Breast epithelium (tissue), 4 donors: ENCODE measurements around the gene SLC35G3. TPM values are rescaled to one million over a fixed set of nuclear protein-coding genes. Genes with fewer than 3 reads are reported as not detected.

Experiments used
- DNase-seq, 2 donors: peaks; one replicate each; pipeline ENCODE4 v3.0.0-alpha.2; 2019; ENCODE audit warnings: low spot score in 2 of 2
- H3K27ac ChIP-seq, 2 donors: fragments of 200-600 bp; sonication (generic) in 1 of 2; one replicate each; pipeline ENCODE4 v1.5.1; 2016 to 2019; ENCODE audit warnings: mild to moderate bottlenecking in 1 of 2
- H3K27me3 ChIP-seq, 2 donors: fragments of 200-600 bp; sonication (generic) in 1 of 2; one replicate each; pipeline versions ENCODE4 v1.5.1 to v1.6.0; 2017 to 2019; ENCODE audit warnings: control low read depth in 1 of 2, mild to moderate bottlenecking in 1 of 2
- H3K36me3 ChIP-seq: fragments of 200-600 bp; one replicate; pipeline ENCODE4 v1.5.1; 2019
- H3K4me1 ChIP-seq, 2 donors: fragments of 200-600 bp; sonication (generic); one replicate each; pipeline ENCODE4 v1.5.1; 2016 to 2019; ENCODE audit warnings: control low read depth in 1 of 2
- H3K4me3 ChIP-seq, 3 donors: fragments of 200-600 bp; sonication (generic); 1 replicate in 2 of 3; 2 replicates in 1 of 3; pipeline ENCODE4 v1.5.1; 2016 to 2019; ENCODE audit warnings: mild to moderate bottlenecking in 3 of 3, moderate library complexity in 2 of 3
- H3K9me3 ChIP-seq, 2 donors: fragments of 200-600 bp; sonication (generic) in 1 of 2; one replicate each; pipeline ENCODE4 v1.5.1; 2016 to 2019; ENCODE audit warnings: control low read depth in 1 of 2
- POLR2A ChIP-seq: fragments of 450-650 bp; IDR thresholded peaks from one replicate; pipeline ENCODE4 v1.6.1; 2016; ENCODE audit warnings: antibody characterized with exemption, mild to moderate bottlenecking, moderate library complexity
- POLR2AphosphoS5 ChIP-seq, 3 donors: sonication (generic); formaldehyde crosslinking; IDR thresholded peaks; one replicate each; pipeline ENCODE4 v1.6.1; 2017; ENCODE audit warnings: antibody characterized with exemption in 3 of 3
- intact Hi-C: fragments of 100-400 bp; cut with DNase I; formaldehyde crosslinking; loops from one replicate; pipeline ENCODE4 v1.15.1; 2023; ENCODE audit warnings: low total_unique reads
- total RNA-seq, 3 donors: library from RNA; depleted of rRNA; stranded (reverse); fragments of >200 nt; gene quantifications; one replicate each; pipeline ENCODE4 v1.1.0, GENCODE V29; 2016
- TF ChIP-seq, protein P1 (sequence below), 3 donors: fragments of 450-650 bp; IDR thresholded peaks; one replicate each; pipeline ENCODE4 v1.5.1; 2016 to 2017; ENCODE audit warnings: antibody characterized with exemption in 3 of 3, mild to moderate bottlenecking in 3 of 3, moderate library complexity in 3 of 3

The SLC35G3 gene
- total RNA-seq, 3 donors from 2014 or later = not detected

DNA sequence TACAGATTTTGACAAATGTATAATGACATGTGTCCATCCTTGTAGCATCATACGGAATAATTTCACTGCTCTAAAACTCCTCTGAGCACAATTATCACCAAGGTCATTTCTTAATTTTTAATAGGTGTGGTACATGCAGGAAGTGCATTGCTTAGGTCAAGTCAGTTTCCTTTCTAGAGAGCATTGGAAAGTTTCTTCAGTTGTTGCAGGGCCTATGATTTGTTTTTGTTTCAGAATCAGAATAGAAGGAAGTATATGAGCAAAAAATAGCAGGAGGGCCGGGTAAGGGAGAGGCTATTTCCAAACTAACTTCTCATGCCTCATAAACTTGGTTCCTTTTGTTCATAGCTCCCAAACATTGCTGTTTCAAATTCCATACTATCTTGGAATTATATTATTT lies 24.7 kb upstream of the SLC35G3 start:
- H3K4me1 ChIP-seq = no peaks in the 10 kb centered on the region
- H3K27me3 ChIP-seq = no peaks in the 10 kb centered on the region
- DNase-seq = no peak
- H3K4me3 ChIP-seq = no peak overlapping the region
- TF ChIP-seq, protein P1, sequence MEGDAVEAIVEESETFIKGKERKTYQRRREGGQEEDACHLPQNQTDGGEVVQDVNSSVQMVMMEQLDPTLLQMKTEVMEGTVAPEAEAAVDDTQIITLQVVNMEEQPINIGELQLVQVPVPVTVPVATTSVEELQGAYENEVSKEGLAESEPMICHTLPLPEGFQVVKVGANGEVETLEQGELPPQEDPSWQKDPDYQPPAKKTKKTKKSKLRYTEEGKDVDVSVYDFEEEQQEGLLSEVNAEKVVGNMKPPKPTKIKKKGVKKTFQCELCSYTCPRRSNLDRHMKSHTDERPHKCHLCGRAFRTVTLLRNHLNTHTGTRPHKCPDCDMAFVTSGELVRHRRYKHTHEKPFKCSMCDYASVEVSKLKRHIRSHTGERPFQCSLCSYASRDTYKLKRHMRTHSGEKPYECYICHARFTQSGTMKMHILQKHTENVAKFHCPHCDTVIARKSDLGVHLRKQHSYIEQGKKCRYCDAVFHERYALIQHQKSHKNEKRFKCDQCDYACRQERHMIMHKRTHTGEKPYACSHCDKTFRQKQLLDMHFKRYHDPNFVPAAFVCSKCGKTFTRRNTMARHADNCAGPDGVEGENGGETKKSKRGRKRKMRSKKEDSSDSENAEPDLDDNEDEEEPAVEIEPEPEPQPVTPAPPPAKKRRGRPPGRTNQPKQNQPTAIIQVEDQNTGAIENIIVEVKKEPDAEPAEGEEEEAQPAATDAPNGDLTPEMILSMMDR (IDR thresholded peaks at IDR 0.05) = no peak
- TF ChIP-seq POLR2AphosphoS5 (IDR thresholded peaks at IDR 0.05) = no peak
- TF ChIP-seq POLR2A = no peak
- H3K36me3 ChIP-seq = no peaks in the 10 kb centered on the region
- intact Hi-C loops = no loop called here
- H3K9me3 ChIP-seq = peaks cover 0 to 3% of the 10 kb centered on the region in 2 donors
- H3K27ac ChIP-seq = peak overlapping the region in 1 of 2 donors; percentile 25

DNA sequence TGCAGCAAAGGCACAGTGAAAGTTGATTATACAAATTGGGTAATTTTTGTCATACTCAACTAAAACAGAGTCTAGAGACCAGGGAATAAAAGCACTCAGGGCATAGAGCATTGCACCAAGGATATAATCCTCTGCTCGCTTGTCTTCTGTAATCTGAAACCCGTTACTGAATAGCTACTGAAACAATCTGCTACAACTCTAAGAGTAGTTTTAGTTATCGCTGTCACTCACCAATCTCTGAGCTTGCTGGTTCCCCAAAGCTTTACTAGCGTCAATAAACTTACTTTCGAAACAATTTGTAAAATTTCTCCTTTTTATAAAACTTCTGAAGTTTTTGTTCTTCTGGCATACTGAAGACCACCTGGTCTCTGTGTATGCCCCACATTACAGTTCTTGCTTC lies 22.9 kb upstream of the SLC35G3 start:
- no peak overlapping the region for H3K27ac ChIP-seq
- intact Hi-C loops = no loop called here
- no peak overlapping the region for H3K4me3 ChIP-seq
- no peaks in the 10 kb centered on the region for H3K27me3 ChIP-seq
- no peaks in the 10 kb centered on the region for H3K36me3 ChIP-seq
- no peak for DNase-seq
- TF ChIP-seq POLR2A = no peak
- TF ChIP-seq, protein P1 (IDR thresholded peaks at IDR 0.05) = no peak
- no peak for TF ChIP-seq POLR2AphosphoS5 (IDR thresholded peaks at IDR 0.05)
- no peaks in the 10 kb centered on the region for H3K4me1 ChIP-seq
- no peaks in the 10 kb centered on the region for H3K9me3 ChIP-seq

DNA sequence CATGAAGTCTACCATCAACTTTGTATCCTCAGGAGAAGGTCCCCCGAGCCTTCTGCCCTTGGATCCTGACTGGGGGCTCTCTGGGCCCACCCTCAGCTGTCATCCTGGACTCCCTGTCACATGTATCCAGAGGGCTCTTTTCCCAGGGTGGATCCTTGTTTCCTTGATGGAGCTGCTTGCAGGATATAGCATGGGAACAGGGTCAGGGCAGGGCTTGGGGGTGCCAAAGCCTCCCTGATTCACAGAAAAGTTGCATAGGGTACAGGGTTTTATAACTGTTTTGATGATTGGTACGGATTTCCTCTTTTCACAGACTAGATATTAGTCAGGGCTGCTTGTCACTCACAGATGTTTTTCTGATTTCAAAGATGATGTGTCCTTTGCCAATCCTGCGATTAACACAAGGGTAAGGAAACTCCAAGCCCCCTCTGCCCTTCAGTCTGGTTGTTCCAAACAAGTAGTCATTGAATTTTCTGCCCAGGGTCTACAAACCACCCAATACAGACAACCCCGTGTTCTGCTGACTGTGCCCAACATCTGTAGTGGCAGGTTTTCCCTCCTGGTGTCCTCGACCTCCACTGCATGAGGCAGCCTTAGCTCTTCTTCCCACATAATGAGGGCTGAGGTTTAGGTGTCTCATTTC lies 20.6 kb upstream of the SLC35G3 start:
- intact Hi-C loops = no loop called here
- no peak for TF ChIP-seq POLR2AphosphoS5 (IDR thresholded peaks at IDR 0.05)
- TF ChIP-seq, protein P1 (IDR thresholded peaks at IDR 0.05) = no peak
- TF ChIP-seq POLR2A = no peak
- peak overlapping the region in 1 of 2 donors; percentile 38 for H3K27ac ChIP-seq

DNA sequence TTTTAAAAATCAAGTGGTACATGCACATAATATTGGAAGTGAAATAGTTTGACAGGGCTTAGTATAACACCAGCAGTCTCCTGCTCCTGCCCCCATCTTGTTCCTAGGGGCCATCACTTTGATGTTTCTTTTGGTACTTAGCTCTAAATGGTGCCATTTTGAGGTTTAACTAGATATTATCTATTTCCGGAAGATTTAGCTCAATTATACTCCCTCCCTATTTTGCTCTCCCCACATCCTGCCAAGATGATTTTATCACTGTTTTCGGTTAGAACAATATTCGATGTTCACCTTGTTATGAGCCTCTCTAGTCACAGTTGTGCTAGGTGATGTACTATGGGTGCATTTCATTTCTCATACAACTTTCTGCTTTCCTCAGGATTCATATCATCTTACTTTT lies 20.0 kb upstream of the SLC35G3 start:
- intact Hi-C loops = no loop called here
- no peaks in the 10 kb centered on the region for H3K4me1 ChIP-seq
- H3K4me3 ChIP-seq = no peak overlapping the region
- H3K27me3 ChIP-seq = no peaks in the 10 kb centered on the region
- H3K9me3 ChIP-seq = no peaks in the 10 kb centered on the region
- no peak overlapping the region for H3K27ac ChIP-seq
- no peak for TF ChIP-seq POLR2AphosphoS5 (IDR thresholded peaks at IDR 0.05)
- no peak for TF ChIP-seq POLR2A
- TF ChIP-seq, protein P1 (IDR thresholded peaks at IDR 0.05) = no peak
- no peak for DNase-seq
- no peaks in the 10 kb centered on the region for H3K36me3 ChIP-seq

More for the DNA sequence above, 20.6 kb upstream of the SLC35G3 start:
- H3K4me3 ChIP-seq = no peak overlapping the region
- no peaks in the 10 kb centered on the region for H3K36me3 ChIP-seq
- H3K27me3 ChIP-seq = no peaks in the 10 kb centered on the region
- H3K9me3 ChIP-seq = no peaks in the 10 kb centered on the region
- H3K4me1 ChIP-seq = no peaks in the 10 kb centered on the region
- no peak for DNase-seq

DNA sequence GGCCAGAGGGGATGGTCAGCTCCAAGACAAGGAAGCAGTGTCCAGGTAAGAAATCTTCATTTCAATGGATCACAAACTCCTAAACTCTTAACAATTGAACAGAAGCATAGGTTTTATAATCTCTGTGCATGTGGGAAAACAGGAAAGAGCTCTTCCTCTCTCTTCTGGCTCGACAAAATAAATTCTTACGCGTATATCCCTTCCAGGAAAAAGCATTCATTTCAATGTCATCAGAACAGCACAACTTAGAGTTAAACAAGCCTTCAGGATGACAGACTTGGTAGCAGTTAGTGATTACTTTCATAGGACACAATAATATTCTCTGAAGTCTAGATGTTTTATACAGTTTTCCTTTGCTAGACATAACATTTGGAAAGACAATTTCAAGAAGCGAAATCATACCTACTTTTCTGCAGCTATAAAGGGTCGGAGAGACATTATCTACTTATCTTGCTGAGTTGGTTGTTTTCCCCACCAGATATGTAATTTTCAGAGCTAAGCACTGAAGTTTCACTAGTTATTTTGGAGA lies 19.3 kb upstream of the SLC35G3 start:
- Histone ChIP-seq H3K27ac (no peak overlapping the region), H3K36me3 (no peaks in the 10 kb centered on the region)

More for the DNA sequence above, 19.3 kb upstream of the SLC35G3 start:
- H3K4me3 ChIP-seq = no peak overlapping the region
- DNase-seq = no peak
- TF ChIP-seq POLR2AphosphoS5 (IDR thresholded peaks at IDR 0.05) = no peak
- H3K4me1 ChIP-seq = no peaks in the 10 kb centered on the region
- no peaks in the 10 kb centered on the region for H3K27me3 ChIP-seq
- H3K9me3 ChIP-seq = no peaks in the 10 kb centered on the region
- intact Hi-C loops = no loop called here
